Right lung (tissue), 5 donors: ENCODE measurements around the gene EPS8L1. TPM values are rescaled to one million over a fixed set of nuclear protein-coding genes. Genes with fewer than 3 reads are reported as not detected.

ENCODE experiments used
- DNase-seq, 2 donors: peaks; one replicate each; pipeline ENCODE4 v3.0.0-alpha.2; 2013
- polyA plus RNA-seq, 5 donors: library from polyadenylated mRNA; unstranded; fragments of 120-200 nt; gene quantifications; one replicate each; pipeline versions ENCODE4 v1.2.1 to v1.2.3, GENCODE V29; 2013; ENCODE audit warnings: inconsistent platforms in 1 of 5, low replicate concordance in 1 of 5; ENCODE audit not compliant: insufficient read length in 5 of 5, insufficient read depth in 1 of 5

The EPS8L1 gene
- polyA plus RNA-seq, 5 donors: 4.2 to 16.4 (median 12.4) TPM

DNA sequence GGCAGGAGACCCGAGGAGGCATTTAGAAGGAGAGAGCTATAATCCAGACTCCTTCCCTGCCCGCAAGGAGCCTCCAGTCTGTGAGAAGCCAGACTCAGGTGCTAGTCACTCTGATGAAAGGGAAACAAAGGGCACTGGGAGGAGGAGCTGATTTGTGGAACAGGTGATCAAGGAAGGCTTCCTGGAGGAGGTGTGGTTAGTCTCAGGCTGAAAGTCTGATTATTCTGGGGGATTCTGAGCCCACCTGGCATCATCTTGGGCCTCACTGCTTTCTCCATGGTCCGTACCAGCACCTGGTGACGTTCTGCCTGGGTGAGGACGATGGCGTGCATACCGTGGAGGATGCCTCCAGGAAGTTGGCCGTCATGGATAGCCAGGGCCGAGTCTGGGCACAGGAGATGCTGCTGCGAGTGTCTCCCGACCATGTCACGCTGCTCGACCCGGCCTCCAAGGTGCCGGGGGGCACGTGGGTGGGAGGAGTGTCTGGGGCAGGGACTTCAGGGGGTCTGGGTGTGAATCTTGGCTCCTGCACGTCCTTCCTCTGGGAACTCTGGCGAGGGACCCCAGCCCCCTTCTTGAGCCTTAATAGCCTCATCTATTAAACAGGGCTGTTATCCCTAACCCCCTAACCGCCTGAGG is 3.9 kb downstream of the EPS8L1 start:
- no peak for DNase-seq

DNA sequence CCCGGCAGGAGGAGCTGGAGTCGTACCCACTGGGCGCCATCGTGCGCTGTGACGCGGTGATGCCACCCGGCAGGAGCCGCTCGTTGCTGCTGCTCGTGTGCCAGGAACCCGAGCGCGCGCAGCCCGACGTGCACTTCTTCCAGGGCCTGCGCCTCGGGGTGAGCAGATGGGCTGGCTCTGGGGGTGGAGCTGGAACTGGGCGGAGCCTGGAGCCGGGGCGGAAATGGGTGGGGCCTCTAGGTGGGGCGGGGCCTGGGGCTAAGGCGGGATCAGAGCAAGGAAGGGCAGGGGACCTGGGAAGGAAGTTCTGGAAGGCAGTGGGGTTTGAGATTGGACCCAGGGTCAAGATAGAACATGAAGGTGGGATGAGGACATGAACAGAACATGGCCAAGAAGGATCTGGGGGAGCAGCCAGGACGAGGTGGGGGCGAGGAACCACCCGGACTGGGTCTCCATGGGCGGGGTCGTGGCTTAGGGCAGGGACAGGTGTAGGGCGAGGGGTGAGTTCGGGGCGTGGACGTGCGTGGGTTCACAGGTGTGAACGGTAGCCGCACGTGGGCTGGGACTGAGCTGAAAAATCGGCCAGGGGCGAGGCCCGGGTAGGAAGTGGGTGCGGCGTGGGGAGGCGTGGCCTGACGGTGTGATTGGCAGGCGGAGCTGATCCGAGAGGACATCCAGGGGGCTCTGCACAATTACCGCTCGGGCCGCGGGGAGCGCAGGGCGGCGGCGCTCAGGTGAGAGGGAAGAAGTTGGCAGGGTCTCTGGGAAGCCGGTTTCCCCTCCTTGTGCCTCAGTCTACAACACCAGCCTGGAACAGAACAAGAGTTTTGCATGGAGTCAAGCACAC is 4.7 kb downstream of the EPS8L1 start:
- peak in 1 of 2 donors; percentile 35 for DNase-seq

DNA sequence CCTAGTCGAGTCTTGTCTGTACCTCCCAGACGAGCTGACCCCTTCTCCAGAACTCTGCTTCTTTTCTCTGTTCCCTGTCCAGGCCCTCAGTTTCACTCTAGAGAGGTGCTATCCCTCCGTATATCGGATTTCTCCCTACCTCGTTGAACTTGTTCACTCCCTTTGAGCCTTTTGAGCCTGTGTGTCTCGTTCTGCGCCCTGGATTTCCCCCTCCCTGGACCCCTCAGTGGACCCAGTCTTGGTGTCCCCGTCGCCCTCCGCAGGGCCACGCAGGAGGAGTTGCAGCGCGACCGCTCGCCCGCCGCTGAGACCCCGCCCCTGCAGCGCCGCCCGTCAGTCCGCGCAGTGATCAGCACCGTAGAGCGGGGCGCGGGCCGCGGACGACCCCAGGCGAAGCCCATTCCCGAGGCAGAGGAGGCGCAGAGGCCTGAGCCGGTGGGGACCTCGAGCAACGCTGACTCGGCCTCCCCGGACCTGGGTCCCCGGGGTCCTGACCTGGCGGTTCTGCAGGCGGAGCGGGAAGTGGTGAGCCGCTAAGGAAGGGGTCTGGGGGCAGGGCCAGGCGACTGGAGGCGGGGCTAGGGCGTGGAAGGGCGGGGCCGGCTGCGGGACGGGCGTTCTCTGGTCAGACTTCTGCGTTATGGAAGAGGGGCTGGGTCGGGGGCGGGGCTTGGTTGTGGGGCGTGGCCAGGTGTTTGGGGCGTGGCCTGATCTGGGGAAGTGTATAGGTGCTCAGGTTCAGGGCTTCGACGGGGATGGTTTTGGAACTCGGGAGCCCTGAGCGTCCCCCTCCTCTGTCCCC is 5.5 kb downstream of the EPS8L1 start:
- peak; percentile 39 to 42 for DNase-seq

DNA sequence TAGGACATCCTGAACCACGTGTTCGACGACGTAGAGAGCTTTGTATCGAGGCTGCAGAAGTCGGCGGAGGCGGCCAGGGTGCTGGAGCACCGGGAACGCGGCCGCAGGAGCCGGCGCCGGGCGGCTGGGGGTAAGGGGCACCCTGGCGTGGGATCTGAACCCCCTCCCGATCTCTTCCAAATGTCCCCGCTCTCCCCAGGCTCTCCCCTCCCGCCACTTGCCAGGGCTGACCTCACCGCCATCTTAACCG is 6.0 kb downstream of the EPS8L1 start:
- DNase-seq: no peak

DNA sequence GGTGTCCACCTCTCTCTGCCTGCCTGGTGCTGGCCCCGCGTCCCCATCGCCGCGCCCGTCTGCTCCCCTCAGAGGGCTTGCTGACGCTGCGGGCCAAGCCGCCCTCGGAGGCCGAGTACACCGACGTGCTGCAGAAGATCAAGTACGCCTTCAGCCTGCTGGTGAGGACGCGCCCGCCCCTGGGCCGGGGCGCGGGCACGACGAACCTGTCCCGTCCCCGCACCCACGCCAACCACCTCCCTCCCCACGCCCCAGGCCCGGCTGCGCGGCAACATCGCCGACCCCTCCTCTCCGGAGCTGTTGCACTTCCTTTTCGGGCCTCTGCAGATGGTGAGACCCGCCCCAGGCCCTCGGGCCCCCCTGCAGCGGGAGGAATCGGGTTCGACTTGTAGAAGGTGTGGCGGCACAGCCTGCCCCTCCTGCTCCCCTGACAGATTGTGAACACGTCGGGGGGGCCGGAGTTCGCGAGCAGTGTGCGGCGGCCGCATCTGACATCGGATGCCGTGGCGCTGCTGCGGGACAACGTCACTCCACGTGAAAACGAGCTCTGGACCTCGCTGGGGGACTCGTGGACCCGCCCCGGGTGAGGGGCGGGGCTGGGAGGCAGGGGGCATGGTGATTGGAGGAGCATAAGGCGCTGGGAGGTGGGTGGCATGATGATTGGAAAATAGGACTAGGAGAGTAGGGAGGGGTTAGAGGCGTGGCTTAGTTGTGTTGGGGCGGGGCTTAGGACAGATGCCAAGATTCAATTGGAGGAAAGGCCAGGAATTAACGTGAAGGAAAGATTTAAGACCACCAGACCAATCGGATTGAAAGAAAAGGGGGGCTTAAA is 6.6 kb downstream of the EPS8L1 start:
- no peak for DNase-seq

DNA sequence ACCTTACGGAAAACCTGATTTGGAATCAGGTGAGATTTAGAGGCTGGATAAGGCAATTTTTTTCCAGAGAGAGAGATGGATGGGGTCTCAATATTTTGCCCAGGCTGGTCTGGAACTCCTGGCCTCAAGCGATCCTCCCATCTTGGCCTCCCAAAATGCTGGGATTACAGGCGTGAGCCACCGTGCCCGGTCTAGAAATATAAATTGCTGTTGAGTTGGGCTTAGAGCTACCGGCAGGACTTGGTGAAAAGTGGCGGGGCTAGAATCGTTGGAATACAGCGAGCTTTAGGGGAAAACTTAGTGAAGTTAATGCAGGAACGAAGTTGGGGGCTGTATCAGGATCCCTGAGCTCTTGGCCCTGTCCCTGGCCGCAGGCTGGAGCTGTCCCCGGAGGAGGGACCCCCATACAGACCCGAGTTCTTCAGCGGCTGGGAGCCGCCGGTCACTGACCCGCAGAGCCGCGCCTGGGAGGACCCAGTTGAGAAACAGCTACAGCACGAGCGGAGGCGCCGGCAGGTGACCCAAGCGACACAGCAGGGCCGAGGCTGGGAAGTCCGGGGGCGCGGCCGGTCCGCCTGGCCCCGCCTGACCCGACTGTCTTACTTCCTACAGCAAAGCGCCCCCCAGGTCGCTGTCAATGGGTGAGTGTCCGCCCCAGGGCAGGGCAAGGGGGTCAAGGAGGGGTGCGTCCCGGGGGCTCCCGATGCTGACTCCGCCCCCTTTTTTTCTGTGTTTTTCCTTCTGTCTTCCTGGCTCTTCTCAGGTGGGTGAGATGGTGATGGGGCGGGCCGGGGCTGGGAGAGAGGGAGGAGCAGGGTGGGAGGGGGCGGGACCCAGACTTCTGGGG is 7.6 kb downstream of the EPS8L1 start:
- DNase-seq: no peak

DNA sequence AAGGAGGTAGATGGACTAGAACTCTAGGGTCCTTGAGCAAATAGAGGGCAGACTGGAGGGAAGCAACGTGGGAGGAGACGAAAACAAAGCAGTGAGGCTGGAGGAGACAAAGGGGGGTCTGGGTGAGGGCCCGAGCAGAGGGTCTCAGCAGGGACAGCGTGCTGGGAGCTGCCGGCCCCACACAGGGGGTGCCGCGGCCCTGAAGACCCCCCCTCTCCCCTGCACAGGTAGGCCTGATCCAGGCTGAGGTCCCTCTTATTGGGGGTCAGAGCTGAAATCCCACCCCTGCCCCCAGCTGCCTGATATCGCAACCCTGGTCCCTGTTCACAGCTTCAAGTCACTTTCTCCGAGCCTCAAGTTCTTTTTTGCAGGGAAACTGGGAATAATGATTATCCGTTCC is 8.7 kb downstream of the EPS8L1 start:
- no peak for DNase-seq

DNA sequence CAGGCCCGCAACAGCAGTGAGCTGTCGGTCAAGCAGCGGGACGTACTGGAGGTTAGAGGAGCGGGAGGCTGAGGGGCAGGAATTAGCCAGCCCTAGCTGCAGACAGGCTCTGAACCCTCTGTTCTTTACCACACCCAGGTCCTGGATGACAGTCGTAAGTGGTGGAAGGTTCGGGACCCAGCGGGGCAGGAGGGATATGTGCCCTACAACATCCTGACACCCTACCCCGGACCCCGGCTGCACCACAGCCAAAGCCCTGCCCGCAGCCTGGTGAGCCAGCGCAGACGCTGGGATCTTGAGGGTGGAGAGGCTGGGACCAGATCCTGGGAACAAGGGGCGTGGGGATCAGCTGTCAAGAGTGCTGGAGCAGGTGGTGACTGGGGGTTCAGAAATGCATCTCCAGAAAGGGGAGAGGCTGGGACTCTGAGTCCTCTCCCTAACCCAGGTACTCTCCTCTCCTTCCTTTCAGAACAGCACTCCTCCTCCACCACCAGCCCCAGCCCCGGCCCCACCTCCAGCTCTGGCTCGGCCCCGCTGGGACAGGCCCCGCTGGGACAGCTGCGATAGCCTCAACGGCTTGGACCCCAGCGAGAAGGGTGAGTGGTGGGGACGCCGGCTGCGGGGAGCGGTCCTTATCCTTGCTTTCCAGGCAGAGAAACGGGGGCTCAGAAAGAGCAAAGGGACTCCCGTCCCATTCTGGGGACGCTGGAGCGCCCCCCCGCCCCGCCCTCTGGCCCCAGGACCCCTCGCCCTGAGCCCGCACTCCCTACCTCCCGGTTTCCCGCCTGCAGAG is 10.4 kb downstream of the EPS8L1 start:
- DNase-seq: no peak

DNA sequence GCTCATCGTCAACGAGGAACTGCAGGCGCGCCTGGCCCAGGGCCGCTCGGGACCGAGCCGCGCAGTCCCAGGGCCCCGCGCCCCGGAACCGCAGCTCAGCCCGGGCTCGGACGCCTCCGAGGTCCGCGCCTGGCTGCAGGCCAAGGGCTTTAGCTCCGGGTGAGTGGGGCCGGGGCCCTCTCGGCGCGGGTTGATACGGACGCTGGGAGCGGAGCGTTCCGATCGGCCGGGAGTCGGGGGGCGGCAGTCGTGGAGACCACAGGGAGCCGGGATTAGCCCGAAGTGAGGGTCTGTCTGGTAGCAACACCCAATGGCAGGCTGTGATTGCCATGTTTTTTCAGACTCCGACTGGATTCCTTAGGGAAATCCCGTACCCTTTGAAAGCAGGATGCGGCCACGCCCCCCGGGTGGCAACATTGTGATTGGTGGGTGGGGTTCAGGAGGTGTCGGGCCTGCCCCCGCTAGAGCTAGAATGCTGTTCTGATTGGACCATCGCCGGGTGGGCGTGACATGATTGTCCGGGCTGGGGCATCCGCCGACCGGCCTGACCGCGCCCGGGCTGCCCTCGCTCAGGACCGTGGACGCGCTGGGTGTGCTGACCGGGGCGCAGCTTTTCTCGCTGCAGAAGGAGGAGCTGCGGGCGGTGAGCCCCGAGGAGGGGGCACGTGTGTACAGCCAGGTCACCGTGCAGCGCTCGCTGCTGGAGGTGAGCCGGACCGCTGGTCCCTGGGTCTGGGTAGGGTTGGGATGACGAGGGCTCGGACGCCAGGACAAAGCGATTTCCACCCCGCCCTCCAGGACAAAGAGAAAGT is 11.3 kb downstream of the EPS8L1 start:
- DNase-seq: peak; percentile 83

DNA sequence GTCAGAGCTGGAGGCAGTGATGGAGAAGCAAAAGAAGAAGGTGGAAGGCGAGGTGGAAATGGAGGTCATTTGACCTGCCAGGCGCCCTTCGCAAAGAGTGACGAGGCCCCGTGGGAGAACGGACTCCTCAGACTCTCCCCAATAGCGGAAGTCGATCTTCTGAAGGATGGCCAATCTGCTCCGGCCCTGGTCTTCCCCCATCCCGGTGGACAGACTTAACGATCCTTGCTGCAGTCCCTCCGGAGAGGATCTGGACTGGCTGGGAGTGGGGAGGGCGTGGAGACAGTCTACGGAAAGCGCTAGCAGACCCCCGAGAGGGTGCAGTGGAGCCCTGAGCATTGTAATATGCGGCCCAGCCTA is 11.9 kb downstream of the EPS8L1 start:
- DNase-seq: no peak

DNA sequence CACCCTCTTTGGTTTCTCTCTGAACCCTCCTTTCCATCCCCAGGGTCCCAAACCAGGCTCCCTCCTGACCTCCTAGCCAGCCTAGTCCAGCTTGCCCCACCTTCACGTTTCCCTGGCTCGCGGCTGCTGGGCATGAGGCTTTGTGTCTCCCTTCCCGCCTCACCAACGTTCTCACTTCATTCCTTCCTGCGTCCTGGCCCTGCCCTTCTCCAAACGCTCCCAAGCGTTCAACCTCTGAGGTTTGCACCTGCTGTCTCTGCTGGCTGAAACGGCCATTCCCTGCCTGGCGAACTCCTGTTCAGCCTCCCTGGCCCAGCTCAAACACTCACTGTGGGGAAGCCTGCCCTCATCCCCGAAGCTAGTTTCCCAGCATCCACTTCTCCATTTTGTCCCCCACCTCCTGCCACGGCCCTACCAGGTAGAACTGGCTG is 12.4 kb downstream of the EPS8L1 start:
- no peak for DNase-seq

DNA sequence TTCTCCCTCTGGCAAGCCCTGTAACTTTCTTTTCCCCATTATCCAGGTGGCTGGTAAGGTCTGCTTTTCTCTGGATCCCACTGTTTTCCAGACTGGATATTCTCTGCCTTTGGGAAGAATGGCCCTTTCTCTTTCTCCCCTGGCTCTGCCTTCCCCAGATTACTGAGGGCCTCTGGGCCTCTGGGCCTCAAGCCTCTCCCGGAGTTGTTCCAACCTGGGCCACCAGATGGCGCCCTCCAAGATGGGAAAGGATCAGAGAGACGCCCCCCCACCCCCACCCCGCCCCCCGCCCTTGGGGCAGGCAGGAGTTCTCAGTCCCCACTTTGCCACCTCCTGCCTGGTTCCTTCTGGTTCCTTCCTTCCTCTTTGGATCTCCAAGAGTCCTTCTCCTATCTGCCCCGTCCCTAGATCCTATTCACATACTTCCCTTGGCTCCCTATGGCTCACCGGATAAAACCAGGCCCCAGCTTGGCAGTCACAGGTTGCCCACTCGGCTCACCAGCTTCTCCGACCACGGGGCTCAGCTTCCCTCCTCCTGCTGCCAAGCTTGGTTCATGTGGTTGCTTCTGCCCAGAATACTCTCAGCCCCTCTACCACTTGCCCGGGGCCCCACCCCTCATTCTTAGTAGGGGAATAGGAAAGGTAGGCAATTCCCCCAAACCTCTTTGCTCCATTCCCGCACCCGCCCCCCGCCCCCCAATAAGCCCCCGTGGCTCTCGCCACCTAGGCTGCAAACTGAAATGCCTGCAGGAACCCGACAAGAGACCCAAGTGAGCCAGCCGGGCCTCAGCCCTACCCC is 13.1 kb downstream of the EPS8L1 start:
- no peak for DNase-seq

DNA sequence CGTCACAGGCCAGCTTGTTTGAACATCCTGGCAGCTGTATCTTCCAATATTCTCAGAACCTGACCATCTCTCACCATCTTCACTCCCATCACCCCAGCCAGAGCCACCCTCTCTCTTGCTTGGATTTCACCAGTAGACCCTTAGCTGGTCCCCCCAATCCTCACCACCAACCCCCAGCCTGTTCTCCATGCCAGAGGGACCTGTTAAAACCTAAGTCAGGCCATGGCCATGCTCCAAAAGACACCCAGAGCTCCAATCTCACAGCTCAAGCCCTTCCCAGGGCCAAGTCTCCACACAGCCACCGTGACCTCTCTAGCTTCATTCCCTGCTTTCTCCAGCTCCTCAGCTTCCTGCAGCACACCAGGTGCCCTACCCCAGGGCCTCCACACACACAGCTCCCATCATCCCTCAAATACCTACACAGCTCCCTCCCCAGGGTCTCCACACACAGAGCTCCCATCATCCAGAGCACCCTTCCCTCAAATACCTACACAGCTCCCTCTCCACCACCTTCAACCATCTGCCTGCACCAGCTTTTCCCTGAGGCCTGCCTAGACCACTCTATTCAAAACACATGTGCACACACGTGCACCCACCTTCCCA is 13.8 kb downstream of the EPS8L1 start:
- DNase-seq: no peak

DNA sequence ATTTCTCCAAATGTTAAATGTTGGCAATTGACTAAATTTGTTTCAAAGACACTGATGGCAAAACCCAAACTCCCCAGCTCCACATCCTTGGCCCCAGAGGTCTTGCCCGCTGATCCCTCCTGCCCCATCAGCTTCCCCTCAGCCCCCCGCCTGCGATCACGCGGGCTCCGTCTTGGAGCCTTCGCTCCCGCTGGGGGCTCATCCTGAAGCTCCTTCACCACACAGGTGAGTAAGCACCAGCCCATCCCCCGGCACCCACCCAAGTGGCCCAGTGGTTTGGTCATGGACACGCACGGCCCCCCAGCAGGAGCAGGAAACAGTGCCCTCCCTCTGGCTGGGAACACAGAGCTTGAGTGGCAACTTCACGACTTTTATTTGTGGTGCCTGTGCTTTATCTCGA is 14.9 kb downstream of the EPS8L1 start:
- DNase-seq: no peak

DNA sequence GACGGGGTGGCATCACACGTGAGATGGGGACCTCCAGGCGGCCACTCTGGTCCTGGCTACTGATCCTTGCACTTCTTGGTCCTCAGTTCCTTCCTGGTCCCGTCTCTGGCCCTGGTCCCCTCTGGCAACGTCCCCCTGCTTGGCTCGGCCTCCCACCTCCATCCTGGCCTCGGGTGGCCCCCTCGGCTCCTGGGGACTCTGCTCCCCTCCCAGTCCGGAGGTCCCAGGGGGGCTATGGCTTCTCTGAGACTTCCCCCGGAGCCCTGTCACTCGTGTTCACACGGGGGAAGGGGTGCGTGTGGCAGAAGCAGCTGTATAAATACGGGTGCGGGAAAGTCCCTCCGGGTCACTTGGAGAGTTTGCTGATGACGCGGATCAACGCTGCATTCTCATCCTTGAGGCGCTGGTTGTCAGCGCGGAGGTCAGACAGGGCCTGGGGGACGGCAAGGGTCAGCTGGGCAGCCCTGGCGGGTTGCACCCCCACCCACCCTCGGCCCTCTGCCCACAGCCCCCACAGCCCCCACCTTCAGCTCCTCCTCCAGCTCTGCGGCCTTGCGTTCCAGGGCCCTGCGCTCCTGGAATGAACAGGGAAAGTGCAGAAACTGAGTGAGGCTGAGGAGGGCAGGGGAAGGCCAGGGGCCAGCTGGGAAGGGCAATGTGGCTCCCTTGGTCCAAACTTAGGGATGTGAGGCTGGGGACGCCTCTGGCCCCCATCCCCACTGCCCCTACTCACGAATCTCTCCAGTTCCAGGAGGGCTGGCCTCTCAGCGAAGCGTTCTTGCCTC is 15.6 kb downstream of the EPS8L1 start:
- DNase-seq: no peak

DNA sequence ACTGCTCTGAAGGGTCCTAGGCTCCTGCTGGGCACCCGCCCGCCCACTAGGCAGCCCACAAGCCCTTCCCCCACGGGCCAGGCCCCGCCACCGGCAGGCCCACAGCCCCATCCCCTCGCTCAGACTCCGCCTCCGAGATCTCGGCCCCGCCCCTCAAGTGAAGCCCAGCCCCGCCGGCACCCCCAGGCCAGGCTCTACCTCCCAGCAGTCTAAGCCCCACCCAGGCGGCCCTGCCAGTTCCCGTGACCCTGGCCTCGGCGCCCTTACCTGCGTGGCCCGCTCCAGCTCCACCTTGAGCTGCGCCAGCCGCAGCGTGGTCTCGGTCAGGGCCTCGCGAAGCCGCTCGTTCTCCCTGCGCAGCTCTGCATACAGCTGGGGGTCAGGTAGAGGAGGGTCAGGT is 16.3 kb downstream of the EPS8L1 start:
- DNase-seq: no peak
